OCI-LY7 (cell line): ENCODE results near the gene ITK. TPM values are rescaled to one million over a fixed set of nuclear protein-coding genes. Genes with fewer than 3 reads are reported as not detected.

Experiments
- Bru-seq: library from RNA; stranded (reverse); fragments of 400-500 nt; gene quantifications from one replicate; lab custom pipeline; 2021; lab: Mats Ljungman, UMichigan
- BruChase-seq, 2 experiments: library from RNA; stranded (reverse); fragments of 400-500 nt; gene quantifications; one replicate each; lab custom pipeline; 2021; lab: Mats Ljungman, UMichigan
- BruUV-seq: library from RNA; stranded (reverse); fragments of 400-500 nt; replicated peaks from 2 replicates; lab custom pipeline; 2021; lab: Mats Ljungman, UMichigan
- CTCF ChIA-PET: fragments of 300-600 bp; sonication (Branson Sonifier 250); formaldehyde crosslinking; loops from one replicate; lab custom pipeline; 2022; ENCODE audit warnings: antibody characterized with exemption; ENCODE audit not compliant: unreplicated experiment; lab: Charles Lee
- POLR2A ChIA-PET: fragments of 300-600 bp; sonication (Branson Sonifier 250); formaldehyde crosslinking; loops from one replicate; lab custom pipeline; 2022; ENCODE audit warnings: antibody characterized with exemption; lab: Charles Lee
- DNase-seq: peaks from one replicate; pipeline ENCODE4 v3.0.0-alpha.2; 2015; ENCODE audit warnings: low spot score
- H2AFZ ChIP-seq: fragments of 200-600 bp; sonication (generic), shearing (Covaris generic); 2 replicates; pipeline ENCODE4 v1.6.1; 2014; ENCODE audit warnings: mild to moderate bottlenecking, antibody characterized with exemption, low read length, moderate library complexity
- H3K27ac ChIP-seq: fragments of 200-600 bp; sonication (generic); 2 replicates; pipeline ENCODE4 v1.5.1; 2014; ENCODE audit warnings: mixed run types, low read depth, mild to moderate bottlenecking, moderate library complexity, low read length, inconsistent platforms; ENCODE audit not compliant: poor library complexity, severe bottlenecking
- H3K36me3 ChIP-seq: fragments of 200-600 bp; sonication (generic); 2 replicates; pipeline ENCODE4 v1.6.1; 2014; ENCODE audit warnings: mild to moderate bottlenecking, antibody characterized with exemption, low read length, moderate library complexity, mixed read lengths; ENCODE audit not compliant: insufficient read depth
- H3K4me1 ChIP-seq: fragments of 200-600 bp; sonication (generic); 2 replicates; pipeline ENCODE4 v1.5.1; 2014; ENCODE audit warnings: mild to moderate bottlenecking, low read length; ENCODE audit not compliant: insufficient read depth, poor library complexity, severe bottlenecking
- H3K4me2 ChIP-seq: fragments of 200-600 bp; sonication (generic); 2 replicates; pipeline ENCODE4 v1.6.1; 2014; ENCODE audit warnings: mild to moderate bottlenecking, low read length
- H3K4me3 ChIP-seq: fragments of 200-600 bp; sonication (generic); 2 replicates; pipeline ENCODE4 v1.5.1; 2014; ENCODE audit warnings: mild to moderate bottlenecking, low read depth, low read length; ENCODE audit not compliant: poor library complexity, severe bottlenecking
- H3K79me2 ChIP-seq: fragments of 200-600 bp; sonication (generic); 2 replicates; pipeline ENCODE4 v1.6.1; 2016; ENCODE audit warnings: low read depth, mild to moderate bottlenecking, low read length, moderate library complexity, mixed read lengths; ENCODE audit not compliant: insufficient read depth
- H3K9me2 ChIP-seq: fragments of 200-600 bp; sonication (generic); 2 replicates; pipeline ENCODE4 v1.6.1; 2016; ENCODE audit warnings: mild to moderate bottlenecking, low read length, mixed read lengths; ENCODE audit not compliant: insufficient read depth
- H3K9me3 ChIP-seq: fragments of 200-600 bp; sonication (generic); 2 replicates; pipeline ENCODE4 v1.6.1; 2014; ENCODE audit warnings: mild to moderate bottlenecking, mixed run types, low read length, mixed read lengths
- H4K20me1 ChIP-seq: fragments of 200-600 bp; sonication (generic); 2 replicates; pipeline ENCODE4 v1.6.1; 2014; ENCODE audit warnings: mild to moderate bottlenecking, antibody characterized with exemption, low read length, moderate library complexity, mixed read lengths; ENCODE audit not compliant: insufficient read depth
- CTCF ChIP-seq: fragments of 200-600 bp; sonication (generic); conservative IDR thresholded peaks from 2 replicates; pipeline ENCODE4 v1.5.1; 2014; ENCODE audit warnings: mild to moderate bottlenecking, antibody characterized with exemption, low read length, moderate library complexity, mixed read lengths
- EZH2phosphoT487 ChIP-seq: fragments of 200-600 bp; sonication (generic); IDR thresholded peaks from 2 replicates; pipeline ENCODE4 v1.6.1; 2018; ENCODE audit warnings: low read depth, borderline replicate concordance, mild to moderate bottlenecking, mixed run types, antibody characterized with exemption, low read length, moderate library complexity, mixed read lengths
- intact Hi-C: fragments of 100-400 bp; cut with micrococcal nuclease; formaldehyde crosslinking; loops from one replicate; pipeline ENCODE4 v1.10.0; 2022; ENCODE audit not compliant: unreplicated experiment
- long read RNA-seq: library from polyadenylated mRNA; stranded (forward); transcript quantifications from one replicate; pipeline ENCODE4 v2.0.0, GENCODE V29; 2022
- total RNA-seq, 2 experiments: library from RNA; depleted of rRNA in 1 of 2; stranded (reverse); fragments of >200 nt in 1 of 2; shearing (Covaris generic) in 1 of 2; gene quantifications; 2 replicates each; pipeline ENCODE4 v1.2.3, GENCODE V29; 2014 to 2022

Gene ITK
- total RNA-seq (2014; rRNA removed; shearing (Covaris generic)) (0.05 TPM in 1 of 2 replicates, not detected in the other), total RNA-seq (2022) (not detected in 2 replicates), Bru-seq, nascent RNA (not detected), BruChase-seq, experiment 1, labeled RNA remaining after a 6-hour chase (percentile 5 among the genes with signal in this experiment), BruChase-seq, experiment 2, labeled RNA remaining after a 2-hour chase (percentile 2 among the genes with signal in this experiment)
- long read RNA-seq: 0 reads

- Histone ChIP-seq H4K20me1 (no peaks in the 10 kb centered on the region), H3K79me2 (no peaks in the 10 kb centered on the region), H3K4me3 (no peak within 1 kb of the TSS), H3K4me1 (no peaks in the 10 kb centered on the region), H3K9me2 (no peaks in the 10 kb centered on the region), H3K36me3 (no peaks in the 10 kb centered on the region), H3K4me2 (peak within 1 kb of the TSS; percentile 28; the same call in 1 of the 2 replicates), H3K9me3 (no peaks in the 10 kb centered on the region), H3K27ac (no peak within 1 kb of the TSS), H2AFZ (peak within 1 kb of the TSS; percentile 42)
- ChIA-PET CTCF (no interaction called here), POLR2A (interaction anchor here (0.6 to 1.2 kb wide), 3 partner anchors 17 to 37 kb away, joined by 3 to 4 read pairs (median 4); no protein-coding TSS in a partner anchor)
- TF ChIP-seq EZH2phosphoT487 (no peak), CTCF (no peak)
- no TSS peak for BruUV-seq
- DNase-seq: no peak
- intact Hi-C loops: no loop called here
Measured at GRCh38 chr5:157180374-157181264, at the start of gene ITK. Gene ITK, plus strand, starts transcription at chr5:157180840. Its CDS starts 138 bp downstream, at chr5:157180978.

- no TSS peak for BruUV-seq
- ChIA-PET CTCF (interaction anchor here (0.7 kb wide), 1 partner anchor 85 kb away, joined by 3 read pairs; no protein-coding TSS in a partner anchor), POLR2A (interaction anchor here (0.7 to 1.3 kb wide), 6 partner anchors 11 to 1101 kb away, joined by 3 to 9 read pairs (median 3); partner anchors contain the start of gene MED7)
- no peaks in the 10 kb centered on the region for H3K79me2 ChIP-seq
- no peaks in the 10 kb centered on the region for H4K20me1 ChIP-seq
- 0 out of 2 replicates have a peak overlapping the region, but pooled peaks have one; percentile 17 for H2AFZ ChIP-seq
- H3K4me3 ChIP-seq: no peak overlapping the region
- H3K36me3 ChIP-seq: no peaks in the 10 kb centered on the region; the same call in 1 of the 2 replicates
- H3K9me2 ChIP-seq: no peaks in the 10 kb centered on the region
- intact Hi-C loops: loop anchor here (1.0 to 5.0 kb wide), 8 partner anchors 150 to 1994 kb away; no protein-coding TSS in a partner anchor
- no peak for TF ChIP-seq EZH2phosphoT487
- H3K4me1 ChIP-seq: peaks cover 50% of the 10 kb centered on the region
- peak overlapping the region; percentile 40 for H3K27ac ChIP-seq
- peaks cover 12% of the 10 kb centered on the region; the same call in 1 of the 2 replicates for H3K9me3 ChIP-seq
- H3K4me2 ChIP-seq: 0 out of 2 replicates have a peak overlapping the region, but pooled peaks have one; percentile 14
- DNase-seq: peak; percentile 66
Measured at GRCh38 chr5:157130925-157131324, 49.7 kb upstream of the ITK start.

DNA sequence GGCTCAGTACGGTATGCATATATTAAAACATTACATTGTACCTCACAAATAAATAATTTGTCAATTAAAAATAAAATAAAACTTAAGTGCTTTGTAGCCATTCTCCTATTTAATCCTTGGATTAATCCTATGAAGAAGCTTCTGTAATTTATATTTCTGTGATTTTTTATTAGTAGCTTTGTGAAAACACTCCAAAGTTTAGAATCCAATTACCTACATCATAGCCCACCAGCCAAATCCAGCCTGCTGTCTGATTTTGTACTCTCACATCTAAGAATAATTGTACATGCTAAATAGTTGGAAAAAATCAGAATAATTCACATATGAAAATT, 48.4 kb upstream of the ITK start:
- no peak overlapping the region for H3K27ac ChIP-seq
- H3K4me2 ChIP-seq: no peak overlapping the region
- POLR2A ChIA-PET: interaction anchor here (0.6 to 2.8 kb wide), 8 partner anchors 10 to 199 kb away, joined by 3 to 22 read pairs (median 3); partner anchors contain the start of genes HAVCR2 and MED7
- no peak overlapping the region for H2AFZ ChIP-seq
- no TSS peak for BruUV-seq
- H3K4me3 ChIP-seq: no peak overlapping the region
- DNase-seq: no peak
- no peaks in the 10 kb centered on the region for H3K79me2 ChIP-seq
- H3K9me2 ChIP-seq: no peaks in the 10 kb centered on the region
- TF ChIP-seq CTCF (peak; percentile 33), EZH2phosphoT487 (no peak)
- CTCF ChIA-PET: interaction anchor here (1.0 to 3.2 kb wide), 2 partner anchors 11 to 195 kb away, joined by 3 to 14 read pairs; partner anchors contain the start of gene MED7
- no peaks in the 10 kb centered on the region for H4K20me1 ChIP-seq
- intact Hi-C loops: loop anchor here (1.0 to 5.0 kb wide), 5 partner anchors 105 to 1995 kb away; no protein-coding TSS in a partner anchor
- H3K36me3 ChIP-seq: peaks cover 2% of the 10 kb centered on the region
- peaks cover 7% of the 10 kb centered on the region; the same call in 1 of the 2 replicates for H3K9me3 ChIP-seq
- peaks cover 50% of the 10 kb centered on the region for H3K4me1 ChIP-seq
